Measurements from ENCODE around the gene F5.

Gene F5

DNA sequence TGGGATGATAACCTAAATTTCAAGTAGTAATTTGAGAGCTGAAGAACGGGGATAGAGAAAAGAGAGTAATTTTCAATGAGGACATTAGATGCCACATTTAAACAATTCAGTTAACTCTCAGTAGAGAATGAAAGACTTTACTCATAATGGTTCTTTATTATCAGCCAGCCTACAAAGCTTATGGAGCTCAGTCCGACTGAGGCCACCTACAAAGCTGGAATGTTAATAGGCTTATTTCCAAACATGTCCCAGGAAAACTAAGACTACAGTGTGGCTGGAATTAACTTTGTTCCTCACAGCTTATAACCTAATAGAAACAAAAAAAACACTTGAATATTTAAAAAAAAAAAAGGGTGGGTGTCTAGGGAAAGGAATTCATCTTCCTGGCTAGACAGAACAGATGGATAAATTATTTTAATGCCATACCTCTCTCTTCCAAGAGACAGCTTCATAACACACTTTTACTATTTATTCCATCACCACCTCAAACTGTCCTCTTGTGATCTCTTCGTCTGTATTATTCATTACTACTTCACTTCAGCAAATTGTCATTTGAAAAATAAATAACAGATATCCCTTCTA, 110.4 kb downstream of the F5 start:
- no peak for DNase-seq

DNA sequence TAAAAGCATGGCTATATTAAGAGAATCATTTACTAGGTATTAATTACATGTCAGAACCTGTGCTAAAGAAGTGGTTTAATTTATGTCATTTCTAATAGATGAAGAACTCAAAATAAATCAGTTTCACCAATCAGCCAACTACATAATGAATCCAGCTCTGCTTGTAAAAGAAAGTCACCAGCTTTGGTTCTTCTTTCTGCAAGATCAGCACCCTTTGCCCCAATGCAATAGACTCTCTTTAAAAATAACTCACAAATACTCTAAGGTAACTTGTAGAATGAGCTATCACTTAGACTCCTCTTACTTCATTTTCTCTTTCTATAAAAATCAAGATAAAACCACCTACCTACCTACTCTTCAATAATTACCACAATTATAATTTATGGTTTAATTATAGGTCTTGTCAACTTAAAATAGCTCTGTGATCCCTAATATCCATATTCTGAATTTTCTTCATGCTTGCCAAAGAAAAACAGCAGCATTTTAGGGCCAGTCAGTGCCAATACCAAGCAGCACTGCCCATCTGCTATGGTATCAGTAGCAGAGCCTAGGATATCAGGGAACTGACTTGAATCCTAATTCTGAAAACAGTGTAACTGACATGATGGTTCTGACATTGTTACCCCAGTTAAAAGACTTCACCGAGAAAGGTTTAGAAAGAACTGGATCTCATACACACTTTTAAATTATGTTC, 111.8 kb downstream of the F5 start:
- no peak for DNase-seq

- no peak for DNase-seq
Observed at GRCh38 chr1:169473347-169473746, 112.9 kb downstream of the F5 start.

- no peak for DNase-seq
Observed at GRCh38 chr1:169472738-169473137, 113.5 kb downstream of the F5 start.

- DNase-seq = no peak
Observed at GRCh38 chr1:169468982-169469381, 117.3 kb downstream of the F5 start.

- peak; percentile 69 for DNase-seq
Observed at GRCh38 chr1:169466259-169467230, 119.7 kb downstream of the F5 start.

- DNase-seq = peak; percentile 40
Observed at GRCh38 chr1:169465281-169465680, 121.0 kb downstream of the F5 start.

All from hematopoietic multipotent progenitor cell treated with erythropoietin and hydrocortisone succinate and interleukin-3 and kit ligand, for 6 days (in vitro differentiated cells).